Transverse colon (tissue), 4 donors: ENCODE results near the gene FOXP1. TPM values are rescaled to one million over a fixed set of nuclear protein-coding genes. Genes with fewer than 3 reads are reported as not detected.
A peak's percentile ranks its signal among the peaks of the same experiment; 100 is the strongest.

Source experiments
- DNase-seq: peaks from one replicate; pipeline ENCODE4 v3.0.0-alpha.2; 2019
- H3K27ac ChIP-seq, 4 donors: fragments of 200-600 bp; sonication (generic); 2 replicates each; pipeline ENCODE4 v1.5.1; 2016 to 2018; ENCODE audit warnings: inconsistent platforms in 4 of 4
- H3K27me3 ChIP-seq: fragments of 200-600 bp; sonication (generic); 2 replicates; pipeline ENCODE4 v1.5.1; 2017; ENCODE audit warnings: inconsistent platforms
- H3K36me3 ChIP-seq, 4 donors: fragments of 200-600 bp; sonication (generic); 2 replicates each; pipeline ENCODE4 v1.5.1; 2017 to 2019; ENCODE audit warnings: inconsistent platforms in 4 of 4
- H3K4me1 ChIP-seq, 4 donors: fragments of 200-600 bp; sonication (generic); 2 replicates each; pipeline ENCODE4 v1.5.1; 2017 to 2020; ENCODE audit warnings: inconsistent platforms in 4 of 4
- H3K4me3 ChIP-seq, 4 donors: fragments of 200-600 bp; sonication (generic); 1 replicate in 1 of 4; 2 replicates in 3 of 4; pipeline versions ENCODE4 v1.5.1 to v1.6.1; 2017 to 2019; ENCODE audit warnings: inconsistent platforms in 4 of 4
- H3K9me3 ChIP-seq, 2 donors: fragments of 200-600 bp; sonication (generic); 2 replicates each; pipeline ENCODE4 v1.5.1; 2017 to 2019; ENCODE audit warnings: inconsistent platforms in 2 of 2
- EP300 ChIP-seq: sonication (generic); formaldehyde crosslinking; IDR thresholded peaks from one replicate; pipeline ENCODE4 v1.6.1; 2017; ENCODE audit warnings: antibody characterized with exemption, low read depth
- POLR2A ChIP-seq: fragments of 450-650 bp; IDR thresholded peaks from one replicate; pipeline ENCODE4 v1.6.1; 2016; ENCODE audit warnings: antibody characterized with exemption, mild to moderate bottlenecking, moderate library complexity
- POLR2AphosphoS5 ChIP-seq, 3 donors: sonication (generic); formaldehyde crosslinking; IDR thresholded peaks; one replicate each; pipeline ENCODE4 v1.6.1; 2016; ENCODE audit warnings: antibody characterized with exemption in 3 of 3
- WGBS, 2 donors: methylation state at CpG; one replicate each; pipeline ENCODE4 v1.1.5; 2018; ENCODE audit warnings: low coverage in 1 of 2; 5-methylcytosine and 5-hydroxymethylcytosine counted together
- in situ Hi-C, 4 donors: fragments of 200-750 bp; cut with MboI; loops; one replicate each; pipeline versions ENCODE4 v1.15.0 to v1.15.1; 2017; ENCODE audit warnings: low sequenced_read_pairs in 3 of 4, low pct_ligation_motif_present in 1 of 4, low pct_unique_long_range_greater_than_20kb in 1 of 4
- intact Hi-C: fragments of 100-400 bp; cut with DNase I; formaldehyde crosslinking; loops from one replicate; pipeline ENCODE4 v1.15.1; 2023; ENCODE audit warnings: low total_unique reads
- total RNA-seq, 4 donors: library from RNA; depleted of rRNA; stranded (reverse); fragments of >200 nt; gene quantifications; one replicate each; pipeline ENCODE4 v1.1.0, GENCODE V29; 2016
- TF ChIP-seq, protein P1 (sequence below), 5 experiments: fragments of 200-600 bp in 3 of 5; fragments of 450-650 bp in 2 of 5; sonication (generic) in 3 of 5; IDR thresholded peaks; 1 replicate in 2 of 5; 2 replicates in 3 of 5; pipeline ENCODE4 v1.5.1; 2016 to 2017; ENCODE audit warnings: antibody characterized with exemption in 5 of 5, inconsistent platforms in 3 of 5, mild to moderate bottlenecking in 2 of 5, moderate library complexity in 1 of 5

The FOXP1 gene
- total RNA-seq, 4 donors from 2014 or later = 102 to 260 (median 150) TPM

DNA sequence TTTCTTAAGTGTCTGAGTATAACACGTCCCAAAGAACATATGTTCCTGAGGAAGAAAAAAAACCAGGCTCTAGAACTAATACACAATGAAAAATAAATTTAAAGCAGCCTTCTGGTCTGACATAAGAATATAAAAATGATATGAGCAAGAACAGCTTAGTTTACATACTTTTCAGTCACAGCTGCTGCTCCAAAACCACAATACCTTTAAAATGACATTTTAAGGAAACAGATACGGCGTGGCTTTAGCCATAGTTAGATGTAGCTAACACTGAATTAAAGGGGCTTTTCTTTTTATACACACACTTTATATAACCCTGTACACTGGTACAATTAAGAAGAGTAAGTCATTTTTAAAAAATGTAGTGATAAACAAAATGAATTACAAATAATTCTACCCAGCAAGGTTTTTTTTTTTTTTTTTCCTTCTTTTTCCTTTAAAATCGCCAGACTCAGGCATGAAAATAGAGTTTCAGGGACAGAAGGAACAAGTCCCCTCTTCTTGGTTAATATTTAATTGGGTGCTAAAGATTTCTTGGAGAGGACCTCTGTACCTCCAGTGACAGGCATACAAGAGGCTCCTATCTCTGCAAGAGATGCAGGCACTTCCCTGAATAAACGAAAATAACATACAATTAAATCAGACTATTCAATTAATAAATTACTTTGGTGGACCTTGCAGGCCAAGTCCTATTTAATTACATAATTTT, 265.6 kb downstream of the FOXP1 start:
- Histone ChIP-seq H3K9me3 (no peaks in the 10 kb centered on the region), H3K36me3 (no peaks in the 10 kb centered on the region), H3K4me3 (no peak overlapping the region), H3K27ac (peak overlapping the region in 3 of 4 donors; percentile 55 to 60 (median 59)), H3K4me1 (peaks cover 0 to 34% (median 12%) of the 10 kb centered on the region in 4 donors), H3K27me3 (no peaks in the 10 kb centered on the region)
- DNase-seq = no peak
- intact Hi-C loops = no loop called here
- peak; percentile 55 to 81 (median 63) for TF ChIP-seq POLR2AphosphoS5 (IDR thresholded peaks at IDR 0.05)
- TF ChIP-seq, protein P1, sequence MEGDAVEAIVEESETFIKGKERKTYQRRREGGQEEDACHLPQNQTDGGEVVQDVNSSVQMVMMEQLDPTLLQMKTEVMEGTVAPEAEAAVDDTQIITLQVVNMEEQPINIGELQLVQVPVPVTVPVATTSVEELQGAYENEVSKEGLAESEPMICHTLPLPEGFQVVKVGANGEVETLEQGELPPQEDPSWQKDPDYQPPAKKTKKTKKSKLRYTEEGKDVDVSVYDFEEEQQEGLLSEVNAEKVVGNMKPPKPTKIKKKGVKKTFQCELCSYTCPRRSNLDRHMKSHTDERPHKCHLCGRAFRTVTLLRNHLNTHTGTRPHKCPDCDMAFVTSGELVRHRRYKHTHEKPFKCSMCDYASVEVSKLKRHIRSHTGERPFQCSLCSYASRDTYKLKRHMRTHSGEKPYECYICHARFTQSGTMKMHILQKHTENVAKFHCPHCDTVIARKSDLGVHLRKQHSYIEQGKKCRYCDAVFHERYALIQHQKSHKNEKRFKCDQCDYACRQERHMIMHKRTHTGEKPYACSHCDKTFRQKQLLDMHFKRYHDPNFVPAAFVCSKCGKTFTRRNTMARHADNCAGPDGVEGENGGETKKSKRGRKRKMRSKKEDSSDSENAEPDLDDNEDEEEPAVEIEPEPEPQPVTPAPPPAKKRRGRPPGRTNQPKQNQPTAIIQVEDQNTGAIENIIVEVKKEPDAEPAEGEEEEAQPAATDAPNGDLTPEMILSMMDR (IDR thresholded peaks at IDR 0.05) = no peak
- 44 to 48% methylated on average over 5 of the region's 5 CpGs for WGBS, 2 donors
- in situ Hi-C loops = loop anchor here in 1 of 4 donors (25.0 kb wide), 1 partner anchor 269 kb away; the partner anchor contains the start of gene FOXP1

GRCh38 chr3:71317140-71317539, 266.4 kb downstream of the FOXP1 start:
- Histone ChIP-seq H3K36me3 (no peaks in the 10 kb centered on the region), H3K4me1 (peaks cover 0 to 35% (median 12%) of the 10 kb centered on the region in 4 donors), H3K27me3 (no peaks in the 10 kb centered on the region), H3K9me3 (no peaks in the 10 kb centered on the region), H3K27ac (peak overlapping the region in 3 of 4 donors; percentile 55 to 60 (median 59)), H3K4me3 (no peak overlapping the region)
- in situ Hi-C loops = loop anchor here in 1 of 4 donors (25.0 kb wide), 1 partner anchor 270 kb away; the partner anchor contains the start of gene FOXP1
- DNase-seq = no peak
- TF ChIP-seq POLR2A = no peak
- TF ChIP-seq, protein P1 (IDR thresholded peaks at IDR 0.05) = no peak
- no peak for TF ChIP-seq POLR2AphosphoS5 (IDR thresholded peaks at IDR 0.05)
- no peak for TF ChIP-seq EP300
- WGBS, 2 donors = 94 to 100% methylated on average over 2 to 6 of the region's 6 CpGs
- intact Hi-C loops = no loop called here

- Histone ChIP-seq H3K4me1 (peaks cover 0 to 40% (median 12%) of the 10 kb centered on the region in 4 donors), H3K4me3 (no peak overlapping the region), H3K9me3 (no peaks in the 10 kb centered on the region), H3K36me3 (no peaks in the 10 kb centered on the region), H3K27me3 (no peaks in the 10 kb centered on the region), H3K27ac (no peak overlapping the region)
- in situ Hi-C loops = loop anchor here in 1 of 4 donors (25.0 kb wide), 1 partner anchor 271 kb away; the partner anchor contains the start of gene FOXP1
- no peak for DNase-seq
- WGBS, 2 donors = 84% methylated on average over 16 of the region's 16 CpGs; no CpG with 5 or more reads in 1 of the 2 donors
- no peak for TF ChIP-seq POLR2A
- TF ChIP-seq, protein P1 (IDR thresholded peaks at IDR 0.05) = no peak
- TF ChIP-seq EP300 = no peak
- TF ChIP-seq POLR2AphosphoS5 (IDR thresholded peaks at IDR 0.05) = no peak
- intact Hi-C loops = no loop called here
Observed at GRCh38 chr3:71316066-71316777, 267.3 kb downstream of the FOXP1 start.

GRCh38 chr3:71315431-71315830, 268.1 kb downstream of the FOXP1 start:
- TF ChIP-seq POLR2A (no peak), POLR2AphosphoS5 (IDR thresholded peaks at IDR 0.05) (no peak)
- Histone ChIP-seq H3K27ac (no peak overlapping the region), H3K4me1 (peaks cover 0 to 45% (median 14%) of the 10 kb centered on the region in 4 donors), H3K27me3 (no peaks in the 10 kb centered on the region), H3K36me3 (no peaks in the 10 kb centered on the region), H3K4me3 (no peak overlapping the region), H3K9me3 (no peaks in the 10 kb centered on the region)
- DNase-seq = no peak
- in situ Hi-C loops = loop anchor here in 1 of 4 donors (25.0 kb wide), 1 partner anchor 272 kb away; the partner anchor contains the start of gene FOXP1
- intact Hi-C loops = no loop called here
- WGBS, 2 donors = 88 to 89% methylated on average over 1 to 2 of the region's 2 CpGs
